GM10266 (cell line): ENCODE measurements around the gene TBCCD1.
"Not testable (repeated sequence)": the region's sequence is repeated elsewhere in the genome, so short reads cannot be mapped to it uniquely, and the experiment has no call there.

Experiments
- DNase-seq: peaks from one replicate; pipeline ENCODE4 v3.0.0; 2012; ENCODE audit errors: extremely low spot score
- CTCF ChIP-seq: IDR thresholded peaks from 2 replicates; pipeline ENCODE4 v1.5.1; 2012; ENCODE audit warnings: mild to moderate bottlenecking, low read depth; ENCODE audit not compliant: control insufficient read depth, insufficient read depth; ENCODE audit errors: missing control alignments

TBCCD1 gene

GRCh38 chr3:186510374-186511079 lies 56.6 kb downstream of the TBCCD1 start:
- peak; percentile 52 for DNase-seq
- peak; percentile 28 for TF ChIP-seq CTCF

GRCh38 chr3:186509423-186509822 lies 57.7 kb downstream of the TBCCD1 start:
- no peak for DNase-seq
- no peak for TF ChIP-seq CTCF

GRCh38 chr3:186506857-186507256 lies 60.3 kb downstream of the TBCCD1 start:
- DNase-seq, result no peak
- TF ChIP-seq CTCF, result no peak

GRCh38 chr3:186506191-186506739 lies 60.9 kb downstream of the TBCCD1 start:
- no peak for DNase-seq
- TF ChIP-seq CTCF, result no peak

- TF ChIP-seq CTCF, result no peak
- no peak for DNase-seq
Observed at GRCh38 chr3:186502966-186503712, 64.0 kb downstream of the TBCCD1 start.

GRCh38 chr3:186502138-186502948 lies 64.8 kb downstream of the TBCCD1 start:
- no peak for DNase-seq
- no peak for TF ChIP-seq CTCF

GRCh38 chr3:186499949-186500348 lies 67.2 kb downstream of the TBCCD1 start:
- not testable (repeated sequence) for DNase-seq

- not testable (repeated sequence) for DNase-seq
Observed at GRCh38 chr3:186498022-186498421, 69.1 kb downstream of the TBCCD1 start.
